ENCODE results near the gene CNTNAP4. TPM values are rescaled to one million over a fixed set of nuclear protein-coding genes. Genes with fewer than 3 reads are reported as not detected.

The CNTNAP4 gene
- polyA plus RNA-seq, 1 donor (not counting 4 experiments of a cell fraction or from before 2014, with no cell fraction given), result 0.08 TPM

GRCh38 chr16:76583945-76584344 is 306.7 kb downstream of the CNTNAP4 start:
- H3K36me3 ChIP-seq (ENCODE audit: control insufficient read depth in 2 of 2, extremely low read depth in 1 of 2, insufficient read depth in 2 of 2, low read length in 2 of 2), result no peaks in the 10 kb centered on the region
- DNase-seq (ENCODE audit: low read depth, low spot score) (no peak), FAIRE-seq (no peak)
- H4K20me1 ChIP-seq (ENCODE audit: control insufficient read depth, extremely low read depth, insufficient read depth, low read length), result no peaks in the 10 kb centered on the region
- no peak overlapping the region for H2AFZ ChIP-seq (ENCODE audit: control insufficient read depth, low read length)
- no peak overlapping the region for H3K4me3 ChIP-seq (ENCODE audit: control insufficient read depth in 2 of 3, extremely low read depth in 1 of 3, insufficient read depth in 2 of 3, low read depth in 1 of 3, low read length in 3 of 3)
- H3K9ac ChIP-seq (ENCODE audit: control insufficient read depth, extremely low read depth, insufficient read depth, low read length), result no peak overlapping the region
- no peaks in the 10 kb centered on the region for H3K79me2 ChIP-seq (ENCODE audit: control insufficient read depth, insufficient read depth, low read length)
- no peaks in the 10 kb centered on the region for H3K9me3 ChIP-seq (ENCODE audit: control insufficient read depth, low read depth, low read length)
- no peaks in the 10 kb centered on the region for H3K9me1 ChIP-seq (ENCODE audit: control insufficient read depth, extremely low read depth, insufficient read depth, low read length)
- H3K4me1 ChIP-seq (ENCODE audit: control insufficient read depth, extremely low read depth, insufficient read depth, low read length), result no peaks in the 10 kb centered on the region
- H3K27ac ChIP-seq (ENCODE audit: control insufficient read depth, insufficient read depth, low read length), result no peak overlapping the region
- H3K4me2 ChIP-seq (ENCODE audit: control insufficient read depth, extremely low read depth, insufficient read depth, low read depth, low read length), result no peak overlapping the region
- H3K27me3 ChIP-seq (ENCODE audit: control insufficient read depth, extremely low read depth, insufficient read depth, low read length), result no peaks in the 10 kb centered on the region
- TF ChIP-seq CTCF (optimal IDR thresholded peaks at IDR 0.05 in 1 of 3, IDR thresholded peaks at IDR 0.05 in 1 of 3, conservative IDR thresholded peaks at IDR 0.05 in 1 of 3; ENCODE audit: extremely low read depth in 1 of 3, insufficient read depth in 2 of 3, low read length in 3 of 3) (no peak), EZH2 (IDR thresholded peaks at IDR 0.05; ENCODE audit: low read length) (no peak)
- dilution Hi-C loops (cut with MboI; ENCODE audit: extremely low pct_ligation_motif_present, low sequenced_read_pairs), result no loop called here

GRCh38 chr16:76598498-76598897 is 321.3 kb downstream of the CNTNAP4 start:
- Histone ChIP-seq H3K4me2 (ENCODE audit: control insufficient read depth, extremely low read depth, insufficient read depth, low read depth, low read length) (no peak overlapping the region), H4K20me1 (ENCODE audit: control insufficient read depth, extremely low read depth, insufficient read depth, low read length) (no peaks in the 10 kb centered on the region), H3K9me3 (ENCODE audit: control insufficient read depth, low read depth, low read length) (no peaks in the 10 kb centered on the region), H2AFZ (ENCODE audit: control insufficient read depth, low read length) (no peak overlapping the region), H3K79me2 (ENCODE audit: control insufficient read depth, insufficient read depth, low read length) (no peaks in the 10 kb centered on the region), H3K36me3 (ENCODE audit: control insufficient read depth in 2 of 2, extremely low read depth in 1 of 2, insufficient read depth in 2 of 2, low read length in 2 of 2) (no peaks in the 10 kb centered on the region), H3K4me3 (ENCODE audit: control insufficient read depth in 2 of 3, extremely low read depth in 1 of 3, insufficient read depth in 2 of 3, low read depth in 1 of 3, low read length in 3 of 3) (no peak overlapping the region), H3K9me1 (ENCODE audit: control insufficient read depth, extremely low read depth, insufficient read depth, low read length) (no peaks in the 10 kb centered on the region), H3K4me1 (ENCODE audit: control insufficient read depth, extremely low read depth, insufficient read depth, low read length) (no peaks in the 10 kb centered on the region), H3K27me3 (ENCODE audit: control insufficient read depth, extremely low read depth, insufficient read depth, low read length) (no peaks in the 10 kb centered on the region), H3K9ac (ENCODE audit: control insufficient read depth, extremely low read depth, insufficient read depth, low read length) (no peak overlapping the region), H3K27ac (ENCODE audit: control insufficient read depth, insufficient read depth, low read length) (no peak overlapping the region)
- no peak for DNase-seq (ENCODE audit: low read depth, low spot score)
- dilution Hi-C loops (cut with MboI; ENCODE audit: extremely low pct_ligation_motif_present, low sequenced_read_pairs), result no loop called here
- FAIRE-seq, result no peak
- TF ChIP-seq CTCF (optimal IDR thresholded peaks at IDR 0.05 in 1 of 3, IDR thresholded peaks at IDR 0.05 in 1 of 3, conservative IDR thresholded peaks at IDR 0.05 in 1 of 3; ENCODE audit: extremely low read depth in 1 of 3, insufficient read depth in 2 of 3, low read length in 3 of 3) (no peak), EZH2 (IDR thresholded peaks at IDR 0.05; ENCODE audit: low read length) (no peak)

All from keratinocyte (primary cell).